Raji (cell line): ENCODE results near the gene WASL.

Experiments used
- POLR2A ChIP-seq: IDR thresholded peaks from 2 replicates; pipeline ENCODE4 v1.6.1; 2011; ENCODE audit warnings: low read depth, low read length, control low read depth; ENCODE audit not compliant: insufficient read depth

The WASL gene

GRCh38 chr7:123748734-123749536 lies at the start of gene WASL:
WASL (minus strand) TSS chr7:123749003; CDS start chr7:123748734, 269 bp downstream.
- TF ChIP-seq POLR2A: peak; percentile 92

GRCh38 chr7:123797673-123798531 lies 49.1 kb upstream of the WASL start:
- no peak for TF ChIP-seq POLR2A

GRCh38 chr7:123796568-123796967 lies 47.8 kb upstream of the WASL start:
- TF ChIP-seq POLR2A: no peak

- no peak for TF ChIP-seq POLR2A
Observed at GRCh38 chr7:123795917-123796316, 47.1 kb upstream of the WASL start.

GRCh38 chr7:123792547-123792946 lies 43.7 kb upstream of the WASL start:
- no peak for TF ChIP-seq POLR2A

GRCh38 chr7:123791001-123791400 lies 42.2 kb upstream of the WASL start:
- TF ChIP-seq POLR2A: no peak

GRCh38 chr7:123789817-123790216 lies 41.0 kb upstream of the WASL start:
- no peak for TF ChIP-seq POLR2A

- no peak for TF ChIP-seq POLR2A
Observed at GRCh38 chr7:123789206-123789784, 40.5 kb upstream of the WASL start.

GRCh38 chr7:123788584-123788983 lies 39.8 kb upstream of the WASL start:
- TF ChIP-seq POLR2A: no peak

GRCh38 chr7:123787220-123788007 lies 38.6 kb upstream of the WASL start:
- TF ChIP-seq POLR2A: no peak

GRCh38 chr7:123784263-123784662 lies 35.5 kb upstream of the WASL start:
- no peak for TF ChIP-seq POLR2A

GRCh38 chr7:123783820-123784219 lies 35.0 kb upstream of the WASL start:
- no peak for TF ChIP-seq POLR2A

- no peak for TF ChIP-seq POLR2A
Observed at GRCh38 chr7:123782071-123782798, 33.4 kb upstream of the WASL start.

- TF ChIP-seq POLR2A: no peak
Observed at GRCh38 chr7:123774496-123774895, 25.7 kb upstream of the WASL start.

GRCh38 chr7:123773481-123773880 lies 24.7 kb upstream of the WASL start:
- no peak for TF ChIP-seq POLR2A

GRCh38 chr7:123772652-123773051 lies 23.8 kb upstream of the WASL start:
- no peak for TF ChIP-seq POLR2A
